Astrocyte (in vitro differentiated cells and primary cell): ENCODE data around the gene SEMA4C.

Source experiments
- EZH2 ChIP-seq: IDR thresholded peaks from 2 replicates; pipeline ENCODE4 v1.6.1; 2012; ENCODE audit warnings: mild to moderate bottlenecking, low read length, inconsistent platforms; ENCODE audit not compliant: insufficient read depth
- TF ChIP-seq, protein P1 (sequence below): IDR thresholded peaks from 2 replicates; pipeline ENCODE4 v1.5.1; 2011; ENCODE audit warnings: low read depth, mild to moderate bottlenecking, inconsistent platforms, low read length, moderate library complexity; ENCODE audit not compliant: insufficient read depth

DNA sequence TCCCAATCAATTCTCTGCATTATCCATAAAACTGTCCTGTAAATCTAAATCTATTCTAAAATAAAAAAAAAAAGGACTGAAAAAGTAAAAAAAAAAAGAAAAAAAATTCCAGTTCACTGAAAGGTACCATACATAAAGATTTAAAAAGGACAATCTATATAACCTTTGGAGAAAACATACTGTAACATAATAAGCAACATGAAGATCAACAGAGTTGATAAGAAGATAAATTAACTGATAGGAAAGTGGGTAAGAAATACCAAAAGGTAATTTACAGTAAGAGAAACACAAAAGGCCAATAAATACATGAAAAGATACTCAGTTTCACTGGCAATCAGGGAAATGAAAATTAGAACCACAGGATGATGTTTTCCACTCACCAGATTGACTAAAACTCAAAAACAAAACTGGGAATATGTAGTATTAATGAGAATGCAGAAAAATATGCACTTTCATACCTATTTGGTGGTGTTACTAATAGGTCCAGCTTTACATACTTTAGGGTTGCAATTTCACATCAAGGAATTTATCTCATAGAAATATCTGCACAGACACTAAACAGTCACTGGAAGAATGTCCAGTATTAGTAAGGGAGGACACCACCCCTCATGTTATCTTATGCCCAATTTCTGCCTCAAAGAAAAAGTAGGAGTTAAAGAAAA is 48.3 kb upstream of the SEMA4C start:
- TF ChIP-seq, protein P1, sequence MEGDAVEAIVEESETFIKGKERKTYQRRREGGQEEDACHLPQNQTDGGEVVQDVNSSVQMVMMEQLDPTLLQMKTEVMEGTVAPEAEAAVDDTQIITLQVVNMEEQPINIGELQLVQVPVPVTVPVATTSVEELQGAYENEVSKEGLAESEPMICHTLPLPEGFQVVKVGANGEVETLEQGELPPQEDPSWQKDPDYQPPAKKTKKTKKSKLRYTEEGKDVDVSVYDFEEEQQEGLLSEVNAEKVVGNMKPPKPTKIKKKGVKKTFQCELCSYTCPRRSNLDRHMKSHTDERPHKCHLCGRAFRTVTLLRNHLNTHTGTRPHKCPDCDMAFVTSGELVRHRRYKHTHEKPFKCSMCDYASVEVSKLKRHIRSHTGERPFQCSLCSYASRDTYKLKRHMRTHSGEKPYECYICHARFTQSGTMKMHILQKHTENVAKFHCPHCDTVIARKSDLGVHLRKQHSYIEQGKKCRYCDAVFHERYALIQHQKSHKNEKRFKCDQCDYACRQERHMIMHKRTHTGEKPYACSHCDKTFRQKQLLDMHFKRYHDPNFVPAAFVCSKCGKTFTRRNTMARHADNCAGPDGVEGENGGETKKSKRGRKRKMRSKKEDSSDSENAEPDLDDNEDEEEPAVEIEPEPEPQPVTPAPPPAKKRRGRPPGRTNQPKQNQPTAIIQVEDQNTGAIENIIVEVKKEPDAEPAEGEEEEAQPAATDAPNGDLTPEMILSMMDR: no peak
- TF ChIP-seq EZH2: no peak
